Activated CD4-positive, CD25-positive, alpha-beta regulatory T cell treated with anti-CD3 and anti-CD28 coated beads, Interleukin-2, amount 50 U/mL, for 72 hours (primary cell): Measurements from ENCODE around the gene TPRG1.

Source experiments
- DNase-seq: peaks from one replicate; pipeline ENCODE4 v3.0.0; 2021

TPRG1 gene

DNA sequence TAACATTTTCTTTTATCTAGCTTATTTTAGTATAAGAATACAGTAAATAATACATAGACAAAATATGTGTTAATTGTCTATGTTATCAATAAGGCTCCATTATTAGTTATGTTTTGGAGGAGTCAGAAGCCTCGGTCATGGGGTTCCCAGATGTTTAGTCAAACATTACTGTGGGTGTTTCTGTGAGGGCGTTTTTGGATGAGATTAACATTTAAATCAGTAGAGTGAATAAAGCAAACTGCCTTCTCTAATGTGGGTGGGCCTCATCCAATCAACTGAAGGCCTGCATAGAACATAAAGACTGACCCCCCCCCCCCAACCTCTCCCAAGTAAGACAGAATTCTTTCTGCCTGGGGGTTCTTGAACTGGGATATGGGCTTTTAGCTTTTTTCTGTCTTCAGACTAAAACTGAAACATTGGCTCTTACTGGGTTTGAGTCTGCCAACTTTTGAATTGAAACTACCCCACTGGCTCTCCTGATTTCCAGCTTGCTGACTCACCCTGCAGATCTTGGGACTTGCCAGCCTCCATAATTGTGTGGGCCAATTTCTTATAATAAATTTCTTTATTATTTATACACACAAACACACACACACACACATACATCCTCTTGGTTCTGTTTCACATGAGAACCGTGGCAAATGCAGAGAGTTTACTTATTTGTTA, 192.0 kb downstream of the TPRG1 start:
- DNase-seq, result no peak

DNA sequence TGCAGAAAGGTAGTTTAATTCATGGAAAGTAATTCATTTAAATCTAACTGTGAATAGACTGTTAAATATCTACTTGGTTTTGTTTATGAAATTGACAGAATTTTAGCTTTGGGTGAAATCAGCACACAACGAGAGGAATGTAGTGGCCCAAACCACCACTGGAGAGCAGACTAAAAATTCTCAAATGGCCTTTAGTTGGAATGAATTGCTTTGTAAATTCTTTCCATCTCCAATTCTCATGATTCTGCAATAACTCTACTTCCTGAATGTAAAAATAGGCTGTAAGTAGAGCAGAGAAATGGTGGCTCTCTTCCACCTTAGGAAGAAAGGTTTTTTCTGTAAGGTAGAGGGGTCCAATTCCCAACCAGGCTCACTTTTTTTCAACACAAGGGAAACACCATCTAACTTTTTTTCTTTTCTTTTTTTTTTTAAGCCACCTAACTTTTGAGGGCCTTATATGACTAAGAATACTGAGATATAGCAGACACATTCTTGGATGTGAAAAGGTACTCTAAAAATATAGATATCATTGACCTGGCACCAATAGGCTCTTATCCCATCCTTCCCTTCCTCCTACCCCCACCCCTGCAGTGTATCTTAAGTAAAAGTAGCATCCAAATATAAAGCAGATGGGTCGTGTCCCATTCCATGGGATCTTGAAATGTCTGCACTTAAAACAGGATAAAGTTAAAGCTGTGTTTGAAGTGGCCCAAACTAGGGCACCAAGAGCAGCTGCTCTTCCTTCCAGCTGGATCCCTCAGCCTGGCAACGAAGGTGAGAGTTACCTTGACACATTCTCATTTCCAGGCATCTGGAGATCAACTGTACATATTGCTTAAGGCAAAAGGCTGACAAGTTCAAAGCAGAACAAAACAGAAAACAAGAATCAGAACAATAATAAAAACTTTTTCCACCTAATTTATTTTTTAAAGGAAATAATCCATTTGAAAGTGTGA, 194.1 kb downstream of the TPRG1 start:
- DNase-seq, result no peak

DNA sequence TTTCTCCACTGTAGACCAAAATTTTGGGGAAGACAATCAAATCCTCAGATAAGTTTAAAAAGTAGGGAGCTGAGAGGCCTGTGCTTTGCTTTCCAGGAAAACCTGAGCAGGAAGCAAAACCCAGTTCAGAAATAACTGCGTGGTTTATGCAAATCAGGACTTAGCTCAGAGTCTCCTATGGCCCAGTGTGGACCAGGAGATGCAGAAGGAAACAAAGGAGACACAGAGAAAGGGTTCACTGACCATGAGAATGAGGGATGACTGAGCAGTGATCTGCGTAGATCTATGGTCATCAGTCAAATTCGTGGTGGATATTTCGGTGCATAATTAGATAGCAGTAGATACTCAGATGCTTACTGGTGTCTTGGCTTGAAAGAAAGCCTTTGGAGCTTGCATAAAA, 196.6 kb downstream of the TPRG1 start:
- DNase-seq, result no peak

DNA sequence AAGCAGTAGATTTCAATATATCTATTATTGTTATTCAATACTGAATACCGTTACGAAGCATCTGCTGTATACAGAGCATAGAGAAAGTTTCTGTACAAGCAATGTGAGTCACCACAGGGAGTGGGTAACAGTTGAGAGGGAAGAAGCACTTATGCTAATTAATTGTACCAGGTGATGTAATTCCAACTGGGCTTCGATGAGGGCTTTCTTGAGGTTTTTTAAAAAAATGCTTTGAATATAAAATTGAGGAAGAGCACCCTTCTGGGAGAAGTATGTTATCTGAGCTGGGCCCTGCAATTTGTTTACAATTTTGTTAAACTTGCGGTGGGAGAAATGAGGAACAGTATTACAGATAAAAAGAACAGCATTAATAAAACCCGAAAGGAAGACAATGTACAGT, 197.9 kb downstream of the TPRG1 start:
- DNase-seq, result no peak

DNA sequence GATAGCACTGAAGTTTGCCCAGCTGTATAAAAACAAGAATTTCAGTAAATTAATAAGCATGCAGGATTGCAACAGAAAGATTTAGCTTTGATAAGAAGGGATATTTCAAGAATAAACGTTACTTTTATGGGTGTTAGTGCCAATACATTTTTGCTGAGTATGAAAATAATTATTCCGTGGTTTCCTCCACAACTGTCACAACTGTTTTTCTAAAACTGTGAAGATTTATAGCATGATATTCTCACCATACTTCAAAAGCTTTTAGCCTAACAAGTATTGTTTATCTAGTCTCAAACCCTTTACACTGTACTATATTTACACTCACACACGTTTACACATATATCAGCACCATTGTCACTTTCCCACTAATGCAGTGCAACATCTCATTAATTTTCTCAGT, 200.5 kb downstream of the TPRG1 start:
- no peak for DNase-seq
